ENCODE data around the gene PTPRE. TPM values are rescaled to one million over a fixed set of nuclear protein-coding genes. Genes with fewer than 3 reads are reported as not detected.

The PTPRE gene
- total RNA-seq, 1 experiment from 2014 or later, result 0.69 TPM

DNA sequence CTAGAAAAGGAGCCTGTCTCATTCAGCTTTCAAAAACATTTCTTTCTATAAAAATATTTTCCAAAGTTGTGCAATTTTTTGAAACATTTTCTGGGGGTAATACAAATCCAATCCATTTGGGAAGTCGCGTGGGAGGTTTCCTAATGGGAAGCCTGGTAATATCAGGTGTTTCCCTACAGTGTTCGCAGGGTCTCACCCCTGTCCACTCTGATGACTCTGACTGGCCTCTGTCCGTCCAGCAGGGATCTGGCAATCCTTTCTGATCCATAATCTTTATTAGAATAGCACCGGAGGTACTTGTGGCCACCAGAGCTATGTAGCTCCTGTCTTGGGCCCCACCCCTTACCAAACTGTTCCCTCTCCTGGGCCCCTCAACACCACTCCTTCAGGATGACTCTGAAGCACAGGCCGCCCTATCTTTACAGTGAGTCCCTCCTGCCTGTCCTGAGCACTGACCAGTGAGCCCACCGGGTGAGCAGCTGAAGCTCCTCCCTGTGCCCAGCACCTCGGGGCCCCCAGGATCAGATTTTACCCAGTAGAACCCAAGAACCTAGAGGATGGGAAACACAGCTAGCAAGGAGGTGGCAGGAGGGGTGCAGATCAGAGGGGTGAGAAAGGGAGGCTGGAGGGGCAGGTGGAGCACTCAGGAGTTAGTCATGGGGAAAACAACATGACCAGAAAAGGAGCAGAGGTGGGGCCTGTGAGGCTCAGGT, 84.8 kb downstream of the PTPRE start:
- H3K27me3 ChIP-seq (ENCODE audit: control insufficient read depth, insufficient read depth, low read length), result no peaks in the 10 kb centered on the region
- DNase-seq, result no peak
- no peaks in the 10 kb centered on the region for H3K36me3 ChIP-seq (replicated peaks; ENCODE audit: control insufficient read depth, insufficient read depth, low read length)
- no peak overlapping the region for H3K4me3 ChIP-seq (ENCODE audit: insufficient read depth, low read depth, low read length)

DNA sequence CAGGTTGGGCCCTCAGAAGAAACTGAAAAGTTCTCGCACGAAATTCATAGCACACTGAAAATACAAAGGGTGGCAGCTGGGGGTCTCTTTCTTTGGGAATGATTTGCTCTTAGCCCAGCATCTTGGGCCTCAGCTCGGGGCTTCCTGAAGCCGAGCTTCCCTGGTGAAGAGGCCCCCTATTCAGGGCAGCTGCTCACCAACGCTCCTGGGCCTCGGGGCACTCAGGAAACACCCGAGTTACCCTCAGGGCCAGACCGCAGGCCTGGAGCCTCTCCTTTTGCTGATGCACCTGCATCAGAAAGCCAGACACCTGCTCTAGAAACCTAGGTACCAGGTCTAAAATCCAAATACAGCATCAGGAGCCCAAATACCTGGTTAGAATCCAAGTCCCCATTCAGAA, 85.5 kb downstream of the PTPRE start:
- H3K27me3 ChIP-seq (ENCODE audit: control insufficient read depth, insufficient read depth, low read length), result no peaks in the 10 kb centered on the region
- no peaks in the 10 kb centered on the region for H3K36me3 ChIP-seq (replicated peaks; ENCODE audit: control insufficient read depth, insufficient read depth, low read length)
- DNase-seq, result no peak
- H3K4me3 ChIP-seq (ENCODE audit: insufficient read depth, low read depth, low read length), result no peak overlapping the region

DNA sequence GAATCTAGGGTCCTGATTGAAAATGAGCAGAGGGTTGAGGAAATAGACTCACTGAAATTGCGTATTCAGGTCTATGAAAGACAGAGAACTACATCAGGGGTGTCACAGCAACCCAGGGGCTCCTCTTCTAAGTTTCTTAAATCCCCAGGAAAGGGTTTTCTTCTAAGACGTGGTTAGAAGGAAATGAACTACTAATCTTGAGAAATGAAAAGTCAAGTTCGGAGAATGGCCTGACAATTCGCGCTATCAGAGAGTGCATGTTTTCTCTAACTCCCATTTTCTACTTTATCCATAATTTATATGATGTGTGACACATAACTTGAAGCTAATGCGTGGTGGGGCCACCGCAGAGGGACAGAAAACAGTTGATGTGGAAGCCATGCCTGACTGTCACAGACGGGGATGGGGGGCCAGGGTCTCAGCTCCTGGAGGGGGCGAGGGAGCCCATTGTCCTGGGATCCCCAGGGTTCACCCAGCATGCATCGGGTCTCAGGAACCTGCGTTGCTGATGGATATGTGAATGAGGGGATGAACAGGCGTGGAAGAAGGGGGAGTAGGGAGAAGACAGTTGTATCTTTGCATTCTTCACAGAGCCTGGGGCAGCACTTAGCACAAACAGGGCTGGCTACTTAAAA, 86.3 kb downstream of the PTPRE start:
- no peak for DNase-seq
- no peak overlapping the region for H3K4me3 ChIP-seq (ENCODE audit: insufficient read depth, low read depth, low read length)
- no peaks in the 10 kb centered on the region for H3K27me3 ChIP-seq (ENCODE audit: control insufficient read depth, insufficient read depth, low read length)
- H3K36me3 ChIP-seq (replicated peaks; ENCODE audit: control insufficient read depth, insufficient read depth, low read length), result no peaks in the 10 kb centered on the region

DNA sequence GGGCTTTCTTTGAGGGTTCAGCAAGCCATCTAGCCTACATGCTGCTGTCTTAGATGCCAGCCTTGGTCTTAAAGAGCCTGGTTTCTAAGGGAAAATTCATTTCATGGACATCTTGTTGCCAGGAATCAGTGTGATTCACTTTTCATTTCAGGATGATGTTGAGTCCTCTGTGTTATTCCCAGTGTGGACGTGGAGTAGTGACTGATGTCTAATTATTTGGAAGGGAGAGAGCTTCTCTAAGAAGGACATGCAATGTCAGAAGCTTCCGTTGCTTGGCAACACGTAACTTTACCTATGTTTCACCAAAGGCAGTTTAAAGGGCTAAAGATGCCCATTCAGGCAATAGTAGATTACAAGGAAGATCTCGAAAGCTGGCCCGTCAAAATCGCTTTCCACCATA, 89.0 kb downstream of the PTPRE start:
- Histone ChIP-seq H3K27me3 (ENCODE audit: control insufficient read depth, insufficient read depth, low read length) (no peaks in the 10 kb centered on the region; the same call in 1 of the 2 replicates), H3K4me3 (ENCODE audit: insufficient read depth, low read depth, low read length) (no peak overlapping the region), H3K36me3 (replicated peaks; ENCODE audit: control insufficient read depth, insufficient read depth, low read length) (no peaks in the 10 kb centered on the region)
- no peak for DNase-seq

DNA sequence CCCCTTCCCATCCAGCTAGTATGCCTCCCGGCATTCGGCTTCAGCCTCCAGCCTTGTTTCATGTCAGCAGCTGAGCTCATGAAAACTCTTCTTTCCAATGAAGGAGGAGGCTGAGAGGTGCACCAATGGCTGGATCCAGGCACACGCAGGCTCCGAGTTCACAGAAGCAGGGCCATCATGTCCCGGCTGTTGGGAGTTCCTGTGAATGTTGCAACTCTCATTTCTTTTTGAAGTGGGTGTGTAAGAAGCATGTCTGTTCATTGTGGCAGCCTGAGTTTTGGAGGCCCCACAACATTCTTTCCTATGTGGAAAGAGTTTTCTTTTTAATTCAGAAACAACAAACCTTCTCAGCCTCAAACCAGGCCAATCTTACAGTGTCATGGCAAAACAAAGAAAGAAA, 89.7 kb downstream of the PTPRE start:
- H3K27me3 ChIP-seq (ENCODE audit: control insufficient read depth, insufficient read depth, low read length), result no peaks in the 10 kb centered on the region; the same call in 1 of the 2 replicates
- no peak overlapping the region for H3K4me3 ChIP-seq (ENCODE audit: insufficient read depth, low read depth, low read length)
- H3K36me3 ChIP-seq (replicated peaks; ENCODE audit: control insufficient read depth, insufficient read depth, low read length), result no peaks in the 10 kb centered on the region
- DNase-seq, result no peak

DNA sequence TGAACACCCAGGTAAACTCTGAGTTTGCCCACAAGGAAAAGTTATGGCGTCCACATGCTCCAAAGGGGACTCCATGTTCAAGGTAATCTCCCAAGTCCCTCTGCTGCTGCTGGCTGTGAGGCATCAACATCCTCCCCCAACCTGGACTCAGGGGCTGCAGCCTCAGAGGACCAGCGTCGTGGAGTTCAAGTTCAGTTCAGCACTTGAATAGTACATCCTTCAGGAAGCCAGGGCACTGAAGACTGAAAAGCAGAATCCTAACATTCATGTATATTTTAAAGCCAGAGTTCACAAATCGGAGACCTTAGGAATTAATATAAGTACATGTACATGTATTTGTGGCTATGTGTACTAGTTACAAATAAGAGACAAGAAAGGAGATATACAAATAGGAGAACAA, 90.4 kb downstream of the PTPRE start:
- H3K4me3 ChIP-seq (ENCODE audit: insufficient read depth, low read depth, low read length), result no peak overlapping the region
- no peaks in the 10 kb centered on the region; the same call in 1 of the 2 replicates for H3K27me3 ChIP-seq (ENCODE audit: control insufficient read depth, insufficient read depth, low read length)
- no peak for DNase-seq
- no peaks in the 10 kb centered on the region for H3K36me3 ChIP-seq (replicated peaks; ENCODE audit: control insufficient read depth, insufficient read depth, low read length)

DNA sequence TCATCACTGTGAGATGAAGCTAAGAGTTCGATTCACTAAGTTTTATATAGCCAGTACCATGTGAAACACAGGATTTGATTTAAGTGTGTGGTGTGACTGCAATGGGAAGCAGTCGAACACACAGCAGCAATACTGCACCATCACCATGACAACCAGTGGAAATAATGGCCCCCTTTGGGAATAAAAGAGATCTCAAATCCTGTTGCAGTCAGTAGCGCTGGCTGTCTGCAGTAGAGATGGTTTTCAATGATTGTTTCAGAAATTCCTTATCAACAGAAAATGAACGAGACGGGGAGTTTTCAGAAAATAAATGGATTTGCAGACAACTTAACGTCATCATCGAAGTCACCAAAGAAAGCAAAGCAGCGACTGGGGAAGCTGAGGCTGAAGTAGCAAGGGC, 91.0 kb downstream of the PTPRE start:
- no peaks in the 10 kb centered on the region; the same call in 1 of the 2 replicates for H3K27me3 ChIP-seq (ENCODE audit: control insufficient read depth, insufficient read depth, low read length)
- H3K4me3 ChIP-seq (ENCODE audit: insufficient read depth, low read depth, low read length), result no peak overlapping the region
- DNase-seq, result no peak
- H3K36me3 ChIP-seq (replicated peaks; ENCODE audit: control insufficient read depth, insufficient read depth, low read length), result no peaks in the 10 kb centered on the region

GRCh38 chr10:127998501-127999144, 91.7 kb downstream of the PTPRE start:
- no peak overlapping the region for H3K4me3 ChIP-seq (ENCODE audit: insufficient read depth, low read depth, low read length)
- H3K36me3 ChIP-seq (replicated peaks; ENCODE audit: control insufficient read depth, insufficient read depth, low read length), result no peaks in the 10 kb centered on the region
- no peaks in the 10 kb centered on the region; the same call in 1 of the 2 replicates for H3K27me3 ChIP-seq (ENCODE audit: control insufficient read depth, insufficient read depth, low read length)
- DNase-seq, result no peak

GRCh38 chr10:127999297-128000129, 92.6 kb downstream of the PTPRE start:
- Histone ChIP-seq H3K4me3 (ENCODE audit: insufficient read depth, low read depth, low read length) (no peak overlapping the region), H3K36me3 (replicated peaks; ENCODE audit: control insufficient read depth, insufficient read depth, low read length) (no peaks in the 10 kb centered on the region), H3K27me3 (ENCODE audit: control insufficient read depth, insufficient read depth, low read length) (no peaks in the 10 kb centered on the region; the same call in 1 of the 2 replicates)
- DNase-seq, result no peak

- no peak for DNase-seq
- Histone ChIP-seq H3K4me3 (ENCODE audit: insufficient read depth, low read depth, low read length) (no peak overlapping the region), H3K36me3 (replicated peaks; ENCODE audit: control insufficient read depth, insufficient read depth, low read length) (no peaks in the 10 kb centered on the region), H3K27me3 (ENCODE audit: control insufficient read depth, insufficient read depth, low read length) (no peaks in the 10 kb centered on the region; the same call in 1 of the 2 replicates)
Observed at GRCh38 chr10:128000471-128001362, 93.8 kb downstream of the PTPRE start.

GRCh38 chr10:128001363-128001745, 94.5 kb downstream of the PTPRE start:
- DNase-seq, result no peak
- Histone ChIP-seq H3K36me3 (replicated peaks; ENCODE audit: control insufficient read depth, insufficient read depth, low read length) (no peaks in the 10 kb centered on the region), H3K4me3 (ENCODE audit: insufficient read depth, low read depth, low read length) (no peak overlapping the region), H3K27me3 (ENCODE audit: control insufficient read depth, insufficient read depth, low read length) (no peaks in the 10 kb centered on the region; the same call in 1 of the 2 replicates)

GRCh38 chr10:128001849-128002248, 94.9 kb downstream of the PTPRE start:
- H3K27me3 ChIP-seq (ENCODE audit: control insufficient read depth, insufficient read depth, low read length), result no peaks in the 10 kb centered on the region; the same call in 1 of the 2 replicates
- H3K4me3 ChIP-seq (ENCODE audit: insufficient read depth, low read depth, low read length), result no peak overlapping the region
- no peaks in the 10 kb centered on the region for H3K36me3 ChIP-seq (replicated peaks; ENCODE audit: control insufficient read depth, insufficient read depth, low read length)
- no peak for DNase-seq

- Histone ChIP-seq H3K27me3 (ENCODE audit: control insufficient read depth, insufficient read depth, low read length) (no peaks in the 10 kb centered on the region; the same call in 1 of the 2 replicates), H3K4me3 (ENCODE audit: insufficient read depth, low read depth, low read length) (no peak overlapping the region), H3K36me3 (replicated peaks; ENCODE audit: control insufficient read depth, insufficient read depth, low read length) (no peaks in the 10 kb centered on the region)
- DNase-seq, result no peak
Observed at GRCh38 chr10:128003521-128003920, 96.6 kb downstream of the PTPRE start.

Measured in H7 (cell line).